ENCODE results near the gene KCNQ1. TPM values are rescaled to one million over a fixed set of nuclear protein-coding genes. Genes with fewer than 3 reads are reported as not detected.

Gene KCNQ1
- total and polyA plus RNA-seq, 7 donors: 0.48 to 3.1 (median 1.1) TPM

DNA sequence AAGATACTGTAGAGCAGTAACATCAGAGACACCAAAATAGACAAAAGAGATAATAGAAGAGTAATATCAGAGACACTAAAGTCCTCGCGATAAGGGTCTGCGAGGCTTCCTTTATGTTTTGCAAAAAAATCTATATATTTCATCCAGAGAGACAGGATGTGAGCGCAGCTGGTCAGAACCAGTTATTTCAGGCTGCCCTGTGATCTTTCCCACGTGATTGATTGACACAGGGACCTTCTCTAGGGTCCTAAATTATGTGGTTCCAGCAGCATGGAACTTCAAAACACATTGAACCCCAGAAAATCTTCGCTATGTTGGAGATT lies 118.0 kb downstream of the KCNQ1 start:
- no peak overlapping the region for H3K27ac ChIP-seq
- H3K27me3 ChIP-seq (ENCODE audit: insufficient read depth in 3 of 3, low read length in 2 of 3): peaks cover 0 to 3% (median 0%) of the 10 kb centered on the region in 3 donors
- DNase-seq (no peak), ATAC-seq (no peak)
- intact Hi-C loops (cut with DNase I): no loop called here
- WGBS, 3 donors: 85 to 90% (median 87%) methylated on average over 6 of the region's 6 CpGs
- H3K36me3 ChIP-seq (ENCODE audit: insufficient read depth in 1 of 2, low read depth in 1 of 2): no peaks in the 10 kb centered on the region
- no peaks in the 10 kb centered on the region for H3K9me3 ChIP-seq
- H3K4me1 ChIP-seq: no peaks in the 10 kb centered on the region
- H3K4me3 ChIP-seq: no peak overlapping the region
- TF ChIP-seq, protein P1, sequence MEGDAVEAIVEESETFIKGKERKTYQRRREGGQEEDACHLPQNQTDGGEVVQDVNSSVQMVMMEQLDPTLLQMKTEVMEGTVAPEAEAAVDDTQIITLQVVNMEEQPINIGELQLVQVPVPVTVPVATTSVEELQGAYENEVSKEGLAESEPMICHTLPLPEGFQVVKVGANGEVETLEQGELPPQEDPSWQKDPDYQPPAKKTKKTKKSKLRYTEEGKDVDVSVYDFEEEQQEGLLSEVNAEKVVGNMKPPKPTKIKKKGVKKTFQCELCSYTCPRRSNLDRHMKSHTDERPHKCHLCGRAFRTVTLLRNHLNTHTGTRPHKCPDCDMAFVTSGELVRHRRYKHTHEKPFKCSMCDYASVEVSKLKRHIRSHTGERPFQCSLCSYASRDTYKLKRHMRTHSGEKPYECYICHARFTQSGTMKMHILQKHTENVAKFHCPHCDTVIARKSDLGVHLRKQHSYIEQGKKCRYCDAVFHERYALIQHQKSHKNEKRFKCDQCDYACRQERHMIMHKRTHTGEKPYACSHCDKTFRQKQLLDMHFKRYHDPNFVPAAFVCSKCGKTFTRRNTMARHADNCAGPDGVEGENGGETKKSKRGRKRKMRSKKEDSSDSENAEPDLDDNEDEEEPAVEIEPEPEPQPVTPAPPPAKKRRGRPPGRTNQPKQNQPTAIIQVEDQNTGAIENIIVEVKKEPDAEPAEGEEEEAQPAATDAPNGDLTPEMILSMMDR (IDR thresholded peaks at IDR 0.05): no peak

DNA sequence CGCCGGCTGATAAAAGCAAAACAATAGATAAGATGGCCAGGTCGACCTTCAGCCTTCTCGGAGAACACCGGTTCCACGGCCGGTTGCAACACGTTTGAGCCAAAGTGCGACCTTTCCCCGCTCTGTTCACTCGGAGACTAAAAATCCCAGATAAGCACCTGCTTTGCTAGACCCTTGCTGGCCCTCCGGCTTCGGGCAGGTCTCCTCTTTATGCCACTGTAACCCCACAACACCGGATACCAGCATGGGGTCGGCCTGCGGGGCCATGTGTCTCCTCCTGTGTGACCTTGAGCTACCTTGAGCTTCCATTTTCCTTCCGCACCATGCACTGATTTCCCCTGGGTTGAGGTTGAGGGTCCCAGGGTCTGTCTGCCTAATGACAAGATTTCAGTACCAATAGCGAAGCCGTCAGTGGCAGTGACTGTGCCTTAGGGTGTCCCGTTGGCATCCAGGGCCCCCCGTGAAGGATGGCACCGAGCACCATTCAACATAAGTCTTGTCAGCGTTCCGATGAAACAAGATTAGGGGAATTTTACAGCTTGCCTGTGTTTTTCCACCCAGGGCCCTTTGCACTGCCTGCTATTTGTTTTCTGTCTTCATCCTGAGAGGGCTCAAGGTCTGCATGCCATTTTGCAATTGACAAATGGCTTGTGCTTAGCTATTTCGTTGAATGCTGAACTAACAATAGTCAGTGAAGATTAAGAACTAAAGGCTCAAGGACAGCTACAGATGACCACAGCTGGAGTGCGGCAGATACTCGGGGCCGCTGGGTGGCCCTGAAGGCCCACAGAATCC lies 118.6 kb downstream of the KCNQ1 start:
- peaks cover 0 to 3% (median 0%) of the 10 kb centered on the region in 3 donors for H3K27me3 ChIP-seq (ENCODE audit: insufficient read depth in 3 of 3, low read length in 2 of 3)
- 95 to 96% (median 96%) methylated on average over 28 of the region's 28 CpGs for WGBS, 3 donors
- intact Hi-C loops (cut with DNase I): no loop called here
- no peak for ATAC-seq
- no peaks in the 10 kb centered on the region for H3K4me1 ChIP-seq
- no peak overlapping the region for H3K27ac ChIP-seq
- H3K9me3 ChIP-seq: no peaks in the 10 kb centered on the region
- no peak overlapping the region for H3K4me3 ChIP-seq
- no peaks in the 10 kb centered on the region for H3K36me3 ChIP-seq (ENCODE audit: insufficient read depth in 1 of 2, low read depth in 1 of 2)
- peak; percentile 9 to 32 for DNase-seq
- TF ChIP-seq, protein P1 (IDR thresholded peaks at IDR 0.05): no peak

DNA sequence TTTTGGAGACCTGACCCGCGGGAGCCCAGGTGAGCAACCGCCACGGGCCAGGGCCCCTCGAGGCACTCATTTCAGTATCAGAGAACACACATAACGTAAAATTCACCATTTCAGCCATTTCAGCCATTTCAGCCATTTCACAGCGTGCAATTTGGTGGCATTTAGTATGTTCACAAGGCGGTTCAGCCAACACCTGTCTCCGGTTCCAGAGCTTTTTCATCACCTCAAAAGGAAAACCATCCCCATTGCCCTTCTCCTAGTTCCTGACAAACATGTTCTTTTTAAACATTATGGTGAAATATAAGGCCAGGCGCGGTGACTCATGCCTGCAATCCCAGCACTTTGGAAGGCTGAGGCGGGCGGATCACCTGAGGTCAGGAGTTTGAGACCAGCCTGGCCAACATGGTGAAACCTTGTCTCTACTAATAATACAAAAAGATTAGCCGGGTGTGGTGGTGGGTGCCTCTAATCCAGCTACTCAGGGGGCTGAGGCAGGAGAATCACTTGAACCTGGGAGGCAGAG lies 119.3 kb downstream of the KCNQ1 start:
- no peak for ATAC-seq
- H3K9me3 ChIP-seq: no peaks in the 10 kb centered on the region
- H3K27ac ChIP-seq: no peak overlapping the region
- intact Hi-C loops (cut with DNase I): no loop called here
- H3K36me3 ChIP-seq (ENCODE audit: insufficient read depth in 1 of 2, low read depth in 1 of 2): no peaks in the 10 kb centered on the region
- no peak for DNase-seq
- TF ChIP-seq, protein P1 (IDR thresholded peaks at IDR 0.05): no peak
- 95 to 97% (median 95%) methylated on average over 14 of the region's 14 CpGs for WGBS, 3 donors
- no peak overlapping the region for H3K4me3 ChIP-seq
- peaks cover 0 to 3% (median 0%) of the 10 kb centered on the region in 3 donors for H3K27me3 ChIP-seq (ENCODE audit: insufficient read depth in 3 of 3, low read length in 2 of 3)
- H3K4me1 ChIP-seq: no peaks in the 10 kb centered on the region

DNA sequence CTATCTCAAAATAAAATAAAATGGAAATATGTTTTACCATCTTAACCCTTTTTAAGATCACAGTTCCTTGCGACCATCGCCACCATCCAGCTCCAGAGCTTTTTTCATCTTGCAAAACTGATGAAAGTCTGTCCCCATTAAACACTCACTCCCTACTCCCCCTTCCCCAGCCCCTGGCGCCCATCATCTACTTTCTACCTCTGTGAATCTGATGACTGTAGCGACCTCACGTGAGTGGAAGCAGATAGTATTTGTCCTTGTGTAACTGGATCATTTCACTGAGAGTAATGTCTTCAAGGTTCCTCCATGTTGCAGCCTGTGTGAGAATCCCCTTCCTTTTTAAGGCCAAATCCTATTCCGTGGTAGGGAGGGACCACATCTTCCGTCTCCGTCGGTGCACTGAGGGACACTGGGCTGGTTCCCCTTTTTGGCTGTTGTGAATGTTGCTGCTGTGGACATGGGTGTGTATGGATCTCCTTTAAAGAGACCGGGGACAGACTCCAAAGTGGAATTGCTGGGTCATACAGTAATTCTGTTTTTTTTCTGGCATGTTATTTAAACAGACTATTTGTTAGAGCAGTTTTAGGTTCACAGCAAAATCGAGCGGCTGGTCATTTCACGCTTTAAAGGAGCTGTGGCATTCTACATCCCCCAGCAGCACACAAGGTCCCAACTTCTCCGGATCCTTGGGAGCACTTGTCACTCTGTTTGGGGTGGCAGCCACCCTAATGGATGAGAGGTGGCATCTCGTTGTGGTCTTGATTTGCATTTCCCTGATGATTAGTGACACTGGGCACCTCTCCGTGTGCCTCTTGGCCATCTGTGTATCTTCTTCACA lies 120.0 kb downstream of the KCNQ1 start:
- intact Hi-C loops (cut with DNase I): no loop called here
- H3K4me3 ChIP-seq: no peak overlapping the region
- 73 to 81% (median 75%) methylated on average over 16 of the region's 16 CpGs for WGBS, 3 donors
- ATAC-seq: no peak
- no peaks in the 10 kb centered on the region for H3K9me3 ChIP-seq
- no peak overlapping the region for H3K27ac ChIP-seq
- H3K27me3 ChIP-seq (ENCODE audit: insufficient read depth in 3 of 3, low read length in 2 of 3): no peaks in the 10 kb centered on the region
- no peaks in the 10 kb centered on the region for H3K36me3 ChIP-seq (ENCODE audit: insufficient read depth in 1 of 2, low read depth in 1 of 2)
- DNase-seq: peak; percentile 8 to 43
- TF ChIP-seq, protein P1 (IDR thresholded peaks at IDR 0.05): no peak
- no peaks in the 10 kb centered on the region for H3K4me1 ChIP-seq

All from psoas muscle (tissue), 8 donors.